GM19023 (cell line): ENCODE data around the gene PTCD2.

Experiments
- ATAC-seq: cut with Tn5 transposase; IDR thresholded peaks from one replicate; pipeline ENCODE4 v1.9.1; 2021; ENCODE audit warnings: mild to moderate bottlenecking, moderate library complexity; ENCODE audit not compliant: unreplicated experiment

PTCD2 gene, protein sequence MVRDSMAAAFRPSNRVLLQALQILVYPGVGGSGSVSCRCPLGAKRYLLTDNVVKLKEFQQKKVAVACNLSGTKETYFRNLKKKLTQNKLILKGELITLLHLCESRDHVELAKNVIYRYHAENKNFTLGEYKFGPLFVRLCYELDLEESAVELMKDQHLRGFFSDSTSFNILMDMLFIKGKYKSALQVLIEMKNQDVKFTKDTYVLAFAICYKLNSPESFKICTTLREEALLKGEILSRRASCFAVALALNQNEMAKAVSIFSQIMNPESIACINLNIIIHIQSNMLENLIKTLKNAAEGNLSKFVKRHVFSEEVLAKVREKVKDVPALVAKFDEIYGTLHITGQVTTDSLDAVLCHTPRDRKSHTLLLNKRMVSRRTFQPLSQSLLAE

DNA sequence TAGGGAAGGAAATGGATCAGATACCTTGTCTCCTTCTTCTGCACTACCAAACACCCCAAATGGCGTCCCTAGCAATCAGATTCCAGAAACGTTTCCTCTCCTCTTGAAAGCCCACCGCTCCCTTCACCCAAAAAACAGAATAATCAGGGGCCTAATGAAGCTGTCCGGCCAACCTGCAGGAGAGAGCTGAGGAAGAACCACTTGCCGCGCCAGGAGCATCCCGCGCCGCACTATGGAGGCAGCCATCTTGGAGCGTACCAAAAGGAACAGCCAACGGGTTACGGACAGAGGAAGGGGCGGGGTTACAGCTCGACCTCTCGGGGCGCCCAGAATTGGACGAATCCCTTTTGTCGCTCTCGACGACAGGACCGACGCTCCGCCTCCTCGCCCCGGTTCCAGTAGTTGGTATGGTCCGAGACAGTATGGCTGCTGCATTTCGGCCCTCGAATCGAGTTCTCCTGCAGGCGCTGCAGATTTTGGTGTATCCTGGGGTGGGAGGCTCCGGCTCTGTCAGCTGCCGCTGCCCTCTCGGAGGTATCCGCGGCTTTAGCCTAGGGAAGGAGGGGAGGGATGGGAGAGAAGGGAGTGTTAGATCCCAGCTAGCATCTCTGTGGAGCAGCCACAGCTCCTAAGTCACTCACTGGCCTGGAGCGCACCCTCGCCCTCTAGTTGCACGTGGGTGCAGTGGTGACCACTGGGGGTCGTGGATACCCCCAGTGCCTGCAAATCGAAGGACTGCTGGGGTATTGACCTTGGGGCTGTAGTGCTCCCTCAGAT lies at the start of gene PTCD2, which contains the start of gene MRPS27:
Gene PTCD2 (plus strand): TSS at position 398 of the 777 bp plus-strand sequence. CDS start 10 bp downstream, at position 408.
Gene MRPS27 (minus strand): TSS at position 265 of the 777 bp plus-strand sequence. CDS start 19 bp downstream, at position 246.
- peak; percentile 99 for ATAC-seq

DNA sequence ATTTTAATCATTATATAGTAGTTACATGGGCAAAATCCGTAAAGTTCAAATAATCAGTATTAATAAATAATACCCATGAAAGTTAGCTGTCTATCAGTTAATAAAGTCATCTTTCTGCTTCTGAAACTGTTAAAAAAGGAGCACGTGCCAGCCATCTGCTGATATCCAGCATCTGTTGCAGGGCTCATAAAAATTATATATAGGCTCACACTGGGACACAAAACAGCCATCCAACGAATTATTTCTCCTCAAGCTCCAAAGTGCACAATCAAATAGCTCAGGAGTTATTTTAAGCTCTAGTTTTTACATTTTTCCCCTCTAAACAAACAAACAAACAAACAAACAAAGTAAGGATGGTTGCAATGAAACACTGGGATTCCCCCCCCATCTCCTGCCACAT lies 48.5 kb upstream of the PTCD2 start:
- no peak for ATAC-seq

DNA sequence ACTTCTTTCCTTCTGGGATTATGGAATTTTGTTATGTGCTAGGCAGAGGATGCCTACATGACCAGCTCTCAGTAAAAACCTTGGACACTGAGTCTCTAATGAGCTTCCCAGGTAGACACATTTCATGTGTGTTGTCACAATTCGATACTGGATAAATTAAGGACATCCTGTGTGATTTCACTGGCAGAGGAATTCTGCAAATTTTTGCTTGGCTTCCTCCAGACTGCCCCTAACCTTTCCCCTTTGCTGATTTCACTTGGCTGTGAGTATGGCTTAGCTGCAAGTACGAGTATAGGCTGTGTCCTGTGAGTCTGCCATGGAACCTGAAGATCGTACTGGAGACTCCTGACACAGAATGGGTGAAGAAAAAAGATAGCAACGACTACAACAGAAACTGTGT lies 47.8 kb upstream of the PTCD2 start:
- no peak for ATAC-seq

DNA sequence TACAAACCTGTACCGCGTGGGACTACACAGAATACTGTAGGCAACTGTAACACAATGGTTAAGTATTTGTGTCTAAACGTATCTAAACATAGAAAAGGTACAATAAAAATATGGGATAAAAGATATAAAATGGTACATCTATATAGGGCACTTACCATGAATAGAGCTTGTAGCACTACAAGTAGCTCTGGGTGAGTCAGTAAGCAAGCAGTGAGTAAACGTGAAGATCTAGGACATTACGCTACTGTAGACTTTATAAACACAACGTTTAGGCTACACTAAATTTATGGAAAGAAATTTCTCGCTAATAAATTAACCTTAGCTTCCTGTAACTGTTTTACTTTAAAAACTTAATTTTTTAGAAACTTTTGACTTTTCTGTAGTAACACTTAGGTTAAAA lies 46.6 kb upstream of the PTCD2 start:
- ATAC-seq: no peak

DNA sequence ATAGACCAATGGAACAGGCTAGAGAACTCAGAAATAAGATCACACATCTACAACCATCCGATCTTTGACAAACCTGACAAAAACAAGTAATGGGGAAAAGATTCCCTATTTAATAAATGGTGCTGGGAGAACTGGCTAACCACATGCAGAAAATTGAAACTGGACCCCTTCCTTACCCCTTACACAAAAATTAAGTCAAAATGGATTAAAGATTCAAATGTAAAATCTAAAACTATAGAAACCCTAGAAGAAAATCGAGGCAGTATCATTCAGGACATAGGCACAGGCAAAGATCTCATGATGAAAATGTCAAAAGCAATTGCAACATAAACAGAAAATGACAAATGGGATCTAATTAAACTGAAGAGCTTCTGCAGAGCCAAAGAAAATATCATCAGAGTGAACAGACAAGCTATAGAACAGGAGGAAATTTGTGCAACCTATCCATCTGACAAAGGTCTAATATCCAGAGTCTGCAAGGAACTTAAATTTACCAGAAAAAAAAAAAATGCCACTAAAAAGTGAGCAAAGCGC lies 43.9 kb upstream of the PTCD2 start:
- ATAC-seq: no peak

DNA sequence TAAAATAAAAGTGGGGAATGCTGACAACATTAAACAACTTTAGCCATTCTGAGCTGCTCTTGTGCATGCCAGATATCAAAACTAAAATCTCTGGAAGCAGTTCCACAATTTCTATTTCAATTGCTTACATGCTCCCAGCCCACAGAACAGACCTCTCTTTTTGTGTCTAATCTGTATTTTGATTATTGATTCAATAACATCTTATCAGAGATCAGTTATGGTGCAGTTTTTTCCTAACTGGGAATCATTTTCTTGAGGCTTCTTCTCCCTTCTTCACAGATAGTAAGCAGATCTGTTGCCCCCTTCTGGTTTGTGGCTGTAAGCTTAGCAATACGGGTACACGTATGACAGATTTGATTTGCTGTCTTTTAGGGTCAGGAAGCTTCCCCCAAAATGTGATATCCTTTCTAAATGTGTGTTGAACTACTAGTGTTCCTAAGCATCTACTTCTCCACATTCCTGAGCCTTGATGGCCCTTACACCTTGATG lies 39.5 kb upstream of the PTCD2 start:
- ATAC-seq: no peak

DNA sequence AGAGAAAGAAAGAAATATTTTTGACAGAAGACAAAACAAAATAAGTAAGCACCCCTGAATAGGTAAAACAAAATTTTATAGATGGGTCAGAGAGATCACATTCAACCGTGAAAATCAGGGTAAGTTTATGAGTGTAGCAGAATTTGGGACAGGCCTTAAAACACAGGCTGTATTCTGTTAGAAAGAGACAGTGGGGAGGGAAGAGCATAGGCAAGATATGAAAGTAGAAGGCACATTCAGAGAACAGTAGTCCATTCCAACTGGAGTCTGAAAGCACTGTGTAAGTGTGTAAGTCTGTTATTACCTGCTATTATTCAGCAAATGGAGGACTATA lies 38.8 kb upstream of the PTCD2 start:
- no peak for ATAC-seq

DNA sequence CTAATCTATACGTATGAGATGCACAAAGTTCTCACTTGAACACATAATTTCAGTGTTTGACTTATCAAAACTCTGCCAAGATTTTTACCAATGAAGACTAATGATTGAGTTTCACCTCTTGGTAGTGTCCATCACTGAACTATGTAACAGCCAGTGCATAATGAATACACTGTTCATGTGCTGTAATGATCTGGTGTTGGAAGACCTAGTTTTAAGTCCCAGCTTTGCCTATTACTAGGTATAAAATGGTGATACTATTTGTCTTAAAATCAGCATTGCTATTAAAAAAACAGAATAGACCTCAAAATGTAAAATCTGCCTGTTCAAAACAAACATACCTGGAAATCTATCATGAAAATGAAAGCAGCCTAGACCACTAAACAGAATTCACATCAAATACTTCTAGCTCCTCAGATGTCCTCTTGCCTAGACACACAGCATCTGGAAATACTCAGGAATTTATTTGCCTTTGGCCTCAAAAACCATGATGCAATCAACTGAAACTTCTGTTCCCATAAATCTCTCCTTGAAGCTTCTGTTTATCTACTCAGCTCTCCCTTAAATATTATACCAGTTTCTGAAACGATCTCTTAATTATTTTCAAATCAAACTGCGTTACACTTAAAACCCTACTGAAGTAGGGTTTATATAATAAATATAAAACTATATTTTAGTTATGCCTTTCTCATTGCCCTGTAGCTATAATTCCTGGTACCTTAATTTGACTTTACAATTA lies 38.2 kb upstream of the PTCD2 start:
- ATAC-seq: no peak

DNA sequence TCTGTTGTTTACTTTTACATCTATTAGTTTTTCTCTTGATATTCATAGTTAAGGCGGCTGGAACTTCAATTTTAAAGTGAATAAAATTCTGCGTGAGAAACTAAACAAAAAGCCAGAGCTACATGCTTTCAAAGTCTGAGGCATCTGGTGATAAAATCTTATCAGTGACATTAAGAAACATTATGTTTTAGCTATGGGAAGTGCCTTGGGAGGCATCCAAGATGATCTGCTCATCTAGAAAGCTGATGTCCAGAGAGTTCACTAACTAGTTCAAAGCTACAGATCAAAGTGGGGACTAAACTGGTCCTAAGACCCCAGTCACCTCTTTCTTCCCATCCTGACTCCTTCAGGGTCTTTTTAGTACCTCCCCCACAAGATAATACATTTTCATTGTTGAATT lies 37.3 kb upstream of the PTCD2 start:
- ATAC-seq: no peak

DNA sequence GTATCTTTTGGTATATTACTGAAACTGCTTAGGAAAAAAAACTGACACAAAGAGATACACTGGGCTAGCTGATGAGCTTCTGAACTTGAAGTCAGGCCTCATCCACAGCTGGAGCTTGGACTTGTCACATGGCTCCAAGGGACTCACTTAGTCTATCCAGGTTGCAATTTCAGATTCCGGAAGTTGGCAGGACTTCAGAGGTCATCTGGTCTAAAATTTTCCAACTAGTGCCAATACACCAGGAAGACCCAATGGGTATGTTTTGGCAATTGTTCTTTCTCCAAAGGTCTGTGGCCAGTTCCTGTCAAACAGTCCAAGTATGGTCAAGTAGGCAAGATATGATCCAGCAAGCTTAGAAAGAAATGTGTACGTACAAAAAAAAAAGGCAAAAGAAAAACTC lies 36.8 kb upstream of the PTCD2 start:
- ATAC-seq: no peak

DNA sequence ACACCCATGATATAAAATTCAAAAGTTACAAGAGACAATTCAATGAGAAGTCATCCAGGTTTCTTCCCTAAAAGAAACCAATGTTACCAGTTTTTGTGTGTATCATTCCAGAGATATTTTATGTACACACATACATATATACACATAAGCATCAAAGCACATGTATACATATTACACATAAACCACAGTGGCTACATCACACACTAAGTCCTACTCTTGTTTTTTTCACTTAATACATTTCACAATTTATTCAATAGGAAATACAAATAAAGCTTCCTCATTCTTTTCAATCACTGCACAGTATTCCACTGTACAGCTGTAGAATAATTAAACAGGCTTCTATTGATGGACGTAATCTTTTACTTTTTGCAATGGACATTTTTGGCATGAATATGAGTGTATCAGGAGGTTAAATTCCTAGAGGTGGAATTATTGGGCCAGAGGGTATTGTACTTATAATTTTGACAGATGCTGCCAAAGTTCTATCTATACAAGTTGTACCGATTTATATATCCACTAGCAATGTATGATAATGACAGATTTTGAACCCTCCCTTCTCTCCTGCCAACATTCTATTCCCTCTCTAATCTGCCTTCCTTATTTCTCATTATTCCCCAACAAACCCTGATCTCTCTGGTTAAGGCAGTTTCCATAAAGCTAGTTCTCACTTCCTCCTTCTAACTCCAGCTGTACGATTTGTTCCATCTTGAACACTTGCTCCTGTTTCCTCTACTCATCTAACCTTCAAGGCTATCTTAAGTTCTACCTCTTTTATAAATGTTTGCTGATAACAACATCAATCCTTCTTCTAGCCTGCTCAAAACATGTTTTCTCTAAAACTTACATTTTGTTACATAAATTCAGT lies 35.4 kb upstream of the PTCD2 start:
- ATAC-seq: no peak

DNA sequence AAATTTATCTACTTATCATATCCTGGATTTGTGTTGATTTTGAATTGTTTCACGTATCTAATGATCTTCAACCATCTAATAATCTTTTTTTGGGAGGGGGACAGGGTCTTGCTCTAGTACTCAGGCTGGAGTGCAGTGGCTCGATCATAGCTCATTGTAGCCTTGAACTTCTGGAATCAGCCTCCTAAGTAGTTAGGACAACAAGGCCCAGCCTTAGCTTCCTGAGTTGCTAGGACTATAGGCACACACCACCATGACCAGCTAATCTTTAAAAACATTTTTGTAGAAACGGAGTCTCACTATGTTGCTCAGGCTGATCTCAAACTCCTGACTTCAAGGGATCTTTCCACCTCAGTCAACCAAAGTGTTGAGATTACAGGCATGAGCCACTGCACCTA lies 34.8 kb upstream of the PTCD2 start:
- ATAC-seq: no peak

DNA sequence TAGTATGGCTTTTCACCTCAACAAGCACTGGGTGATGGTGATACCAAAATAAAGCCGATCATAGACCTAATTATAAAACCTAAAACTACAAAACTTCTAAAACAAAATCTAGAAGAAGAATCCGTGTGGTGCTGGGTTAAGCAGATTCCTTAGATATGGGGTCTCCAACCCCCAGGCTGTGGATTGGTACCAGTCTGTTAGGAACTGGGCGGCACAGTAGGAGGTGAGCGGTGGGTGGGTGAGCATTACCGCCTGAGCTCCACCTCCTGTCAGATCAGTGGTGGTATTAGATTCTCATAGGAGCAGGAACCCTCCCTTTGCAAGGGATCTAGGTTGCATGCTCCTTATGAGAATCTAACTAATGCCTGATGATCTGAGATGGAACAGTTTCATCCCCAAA lies 33.4 kb upstream of the PTCD2 start:
- no peak for ATAC-seq

DNA sequence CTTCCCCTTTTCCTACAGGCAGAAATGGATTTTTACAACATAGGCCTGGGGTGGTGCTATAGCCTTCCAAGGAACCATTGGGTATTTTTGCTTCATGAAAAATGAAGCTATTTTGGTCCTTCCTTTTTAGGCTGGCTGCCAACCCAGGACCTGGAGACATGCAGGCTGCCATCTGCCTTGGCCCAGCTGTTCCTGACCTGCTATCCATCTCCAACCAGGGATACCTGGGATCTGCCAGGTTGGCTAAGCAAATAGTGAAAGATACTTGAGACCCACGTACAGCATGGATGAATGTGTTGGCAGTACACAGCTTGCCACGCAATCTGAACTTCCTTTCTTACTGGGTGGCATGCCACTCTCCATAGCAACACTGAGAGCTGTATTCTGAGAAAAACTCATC lies 31.2 kb upstream of the PTCD2 start:
- ATAC-seq: no peak

DNA sequence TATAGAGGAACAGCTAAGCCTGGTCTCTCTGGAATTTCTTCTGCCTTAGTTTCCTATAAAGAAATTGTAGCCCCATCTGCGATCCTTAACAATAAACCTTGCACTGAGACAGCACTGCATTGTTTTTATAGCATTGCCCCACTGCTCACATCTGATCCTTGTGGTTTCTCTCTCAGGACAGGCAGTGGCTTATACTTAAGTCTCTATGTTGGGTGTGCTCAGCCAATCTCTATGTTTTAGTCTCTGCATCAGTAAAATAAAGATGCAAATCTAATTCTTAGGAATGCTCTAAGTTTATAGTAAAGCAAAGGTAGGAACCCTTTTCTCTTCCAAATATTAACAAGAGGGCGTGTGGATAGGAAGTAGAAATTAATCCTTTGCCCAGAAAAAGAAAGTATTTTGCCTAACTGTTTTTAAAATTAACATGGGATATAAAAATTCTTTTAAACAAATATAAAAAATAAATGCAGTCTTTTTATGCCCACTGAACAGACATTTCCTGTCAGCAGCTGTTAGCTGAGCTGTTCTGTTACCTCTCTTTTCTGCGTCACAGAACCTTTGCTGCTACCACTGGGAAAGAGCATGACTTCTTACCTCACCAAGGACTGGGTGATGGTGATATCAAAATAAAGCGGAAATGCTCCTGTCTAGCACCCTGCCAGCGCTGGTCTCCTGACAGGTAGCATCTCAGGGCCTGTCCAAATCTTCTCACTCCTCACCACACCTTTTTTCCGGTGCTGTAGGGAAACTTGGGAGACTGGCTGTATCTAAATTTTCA lies 29.6 kb upstream of the PTCD2 start:
- ATAC-seq: no peak

DNA sequence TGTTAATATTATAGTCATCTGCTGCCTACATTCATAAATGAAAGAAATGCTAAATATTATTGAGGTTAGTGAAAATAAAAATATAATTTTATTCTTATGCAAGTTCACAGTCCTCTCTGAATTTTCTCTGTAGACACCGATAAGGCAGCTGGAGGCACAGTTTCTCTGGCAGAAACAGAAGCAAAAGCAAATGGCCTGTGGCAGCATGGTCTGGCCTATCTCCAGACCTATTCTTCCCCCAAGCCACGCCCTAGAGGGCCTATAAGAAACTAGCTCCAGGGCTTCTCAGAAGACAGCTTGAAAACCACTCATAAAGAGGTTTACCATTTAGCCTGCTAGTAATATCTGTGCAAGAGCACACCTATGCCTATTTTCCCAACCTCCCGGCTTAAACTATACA lies 28.6 kb upstream of the PTCD2 start:
- no peak for ATAC-seq

DNA sequence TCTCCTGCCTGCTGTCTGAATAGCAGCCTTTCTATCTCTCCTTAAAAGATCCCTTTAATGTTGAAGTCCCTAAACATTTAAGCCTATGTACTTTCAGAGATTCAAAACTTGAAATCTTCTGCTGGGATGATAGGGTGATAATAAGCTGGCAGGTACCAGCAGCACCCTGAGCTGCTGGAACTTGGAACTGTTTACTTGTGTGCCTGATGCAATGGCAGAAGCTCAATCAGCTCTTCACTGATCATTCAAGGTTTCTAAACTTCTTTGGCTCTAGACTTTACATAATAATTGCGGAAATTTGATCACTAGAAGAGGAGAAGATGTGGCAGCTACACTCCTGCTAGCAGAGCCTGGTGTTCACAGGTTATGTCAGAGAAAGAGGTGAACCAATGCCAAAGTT lies 27.8 kb upstream of the PTCD2 start:
- no peak for ATAC-seq

DNA sequence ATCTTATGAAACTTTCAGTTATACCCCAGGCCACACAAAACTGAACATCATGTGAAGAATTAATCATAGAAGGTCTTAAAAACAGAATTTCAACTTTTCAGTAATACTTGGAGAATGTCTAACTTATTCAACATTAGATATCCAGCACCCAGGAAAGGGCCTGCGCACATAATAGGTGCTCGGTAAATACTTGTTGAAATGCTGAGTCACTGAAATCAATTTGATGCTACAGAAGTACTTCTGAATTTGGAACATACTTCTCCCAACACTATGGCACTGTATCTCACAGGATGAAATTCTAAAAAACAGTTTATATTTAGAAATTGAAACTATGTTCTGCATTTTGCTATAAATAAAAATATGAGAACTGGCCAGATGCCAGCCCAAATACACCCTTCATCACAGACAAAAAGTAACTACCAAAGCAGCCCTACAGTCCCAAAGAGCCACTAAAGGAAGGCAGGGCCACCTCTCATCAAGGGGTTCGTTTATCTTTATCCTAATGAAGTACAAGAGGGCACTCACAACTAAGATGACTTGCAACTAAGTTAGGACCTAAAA lies 26.6 kb upstream of the PTCD2 start:
- no peak for ATAC-seq

DNA sequence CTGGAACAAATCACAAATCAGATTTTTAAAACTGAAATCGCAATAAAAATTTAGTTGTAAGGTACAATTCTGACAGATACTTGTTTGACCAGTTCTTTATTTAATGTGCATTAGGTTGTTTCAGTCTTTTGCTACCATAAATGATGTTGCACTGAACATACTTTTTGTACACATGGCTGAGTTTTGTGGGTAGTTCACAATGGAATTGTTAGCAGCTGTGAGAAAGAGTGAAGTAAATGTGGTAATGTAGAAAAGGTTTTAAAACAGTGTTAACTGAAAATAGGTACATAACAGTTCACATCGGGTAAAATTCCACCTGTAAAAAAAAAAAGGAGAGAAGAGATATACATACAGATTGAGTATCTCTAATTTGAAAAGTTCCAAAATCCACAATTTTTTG lies 25.7 kb upstream of the PTCD2 start:
- no peak for ATAC-seq
